GM19351 (cell line): ENCODE measurements around the gene MAP4K1.
"Not testable (repeated sequence)": the region's sequence is repeated elsewhere in the genome, so short reads cannot be mapped to it uniquely, and the experiment has no call there.

Experiments
- ATAC-seq: cut with Tn5 transposase; IDR thresholded peaks from one replicate; pipeline ENCODE4 v1.9.1; 2021; ENCODE audit warnings: mild to moderate bottlenecking, moderate library complexity; ENCODE audit not compliant: unreplicated experiment

Gene MAP4K1

GRCh38 chr19:38579304-38579703, 38.4 kb downstream of the MAP4K1 start:
- not testable (repeated sequence) for ATAC-seq

- ATAC-seq: no peak
Observed at GRCh38 chr19:38577826-38578225, 39.9 kb downstream of the MAP4K1 start.

- ATAC-seq: no peak
Observed at GRCh38 chr19:38571682-38572081, 46.1 kb downstream of the MAP4K1 start.

GRCh38 chr19:38569368-38569983, 48.3 kb downstream of the MAP4K1 start:
- ATAC-seq: no peak

GRCh38 chr19:38565691-38566105, 52.1 kb downstream of the MAP4K1 start:
- no peak for ATAC-seq

GRCh38 chr19:38564981-38565690, 52.6 kb downstream of the MAP4K1 start:
- ATAC-seq: no peak

GRCh38 chr19:38563475-38563874, 54.3 kb downstream of the MAP4K1 start:
- no peak for ATAC-seq

- ATAC-seq: no peak
Observed at GRCh38 chr19:38562096-38562495, 55.7 kb downstream of the MAP4K1 start.

- no peak for ATAC-seq
Observed at GRCh38 chr19:38561658-38562057, 56.1 kb downstream of the MAP4K1 start.

- no peak for ATAC-seq
Observed at GRCh38 chr19:38561053-38561606, 56.6 kb downstream of the MAP4K1 start.

GRCh38 chr19:38559428-38560401, 58.0 kb downstream of the MAP4K1 start:
- peak; percentile 63 for ATAC-seq

- not testable (repeated sequence) for ATAC-seq
Observed at GRCh38 chr19:38558933-38559332, 58.8 kb downstream of the MAP4K1 start.

GRCh38 chr19:38557205-38557799, 60.5 kb downstream of the MAP4K1 start:
- ATAC-seq: peak; percentile 53

- no peak for ATAC-seq
Observed at GRCh38 chr19:38556521-38557174, 61.1 kb downstream of the MAP4K1 start.

GRCh38 chr19:38555200-38555599, 62.6 kb downstream of the MAP4K1 start:
- no peak for ATAC-seq

- ATAC-seq: no peak
Observed at GRCh38 chr19:38554676-38555141, 63.0 kb downstream of the MAP4K1 start.

GRCh38 chr19:38553239-38553638, 64.5 kb downstream of the MAP4K1 start:
- ATAC-seq: not testable (repeated sequence)

- ATAC-seq: peak; percentile 57
Observed at GRCh38 chr19:38551450-38551813, 66.3 kb downstream of the MAP4K1 start.

- no peak for ATAC-seq
Observed at GRCh38 chr19:38550376-38550775, 67.4 kb downstream of the MAP4K1 start.

- no peak for ATAC-seq
Observed at GRCh38 chr19:38549942-38550341, 67.8 kb downstream of the MAP4K1 start.
